Peyer's patch (tissue), 4 donors: Measurements from ENCODE around the gene LRRK1.

Experiments used
- CTCF ChIP-seq, 6 experiments: fragments of 450-650 bp in 4 of 6; fragments of 200-600 bp in 2 of 6; sonication (generic) in 1 of 6; IDR thresholded peaks; one replicate each; pipeline ENCODE4 v1.5.1; 2017 to 2019; ENCODE audit warnings: antibody characterized with exemption in 6 of 6, mild to moderate bottlenecking in 3 of 6, moderate library complexity in 1 of 6
- POLR2A ChIP-seq, 2 donors: fragments of 450-650 bp; IDR thresholded peaks; one replicate each; pipeline ENCODE4 v1.5.1; 2017; ENCODE audit warnings: antibody characterized with exemption in 2 of 2, mild to moderate bottlenecking in 2 of 2, moderate library complexity in 2 of 2

DNA sequence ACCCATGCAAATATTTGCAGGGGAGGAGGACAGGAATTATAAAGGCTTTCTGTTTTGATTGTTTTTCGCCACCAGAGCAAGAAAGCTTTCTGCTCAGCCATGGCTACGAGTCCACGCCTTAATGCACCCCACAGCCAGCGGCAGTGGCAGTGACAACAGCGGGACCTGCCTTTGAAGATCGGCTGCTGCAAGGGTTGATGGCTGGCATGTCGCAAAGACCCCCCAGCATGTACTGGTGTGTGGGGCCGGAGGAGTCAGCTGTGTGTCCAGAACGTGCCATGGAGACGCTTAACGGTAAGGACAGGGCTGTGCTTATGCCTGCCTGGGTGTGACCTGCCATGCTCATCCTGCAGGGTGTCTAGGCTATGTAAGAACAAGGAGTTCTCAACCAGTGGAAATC, 5.3 kb downstream of the LRRK1 start:
- TF ChIP-seq CTCF (IDR thresholded peaks at IDR 0.05) = no peak
- no peak for TF ChIP-seq POLR2A (IDR thresholded peaks at IDR 0.05)
